GM18907 (cell line): ENCODE data around the gene CISD1.
A peak's percentile ranks its signal among the peaks of the same experiment; 100 is the strongest.

Experiments
- ATAC-seq: cut with Tn5 transposase; IDR thresholded peaks from one replicate; pipeline ENCODE4 v1.9.1; 2021; ENCODE audit warnings: mild to moderate bottlenecking, moderate library complexity; ENCODE audit not compliant: unreplicated experiment

CISD1 gene

GRCh38 chr10:58305821-58306220, 36.9 kb downstream of the CISD1 start:
- no peak for ATAC-seq

- ATAC-seq: no peak
Measured at GRCh38 chr10:58307676-58308075, 38.7 kb downstream of the CISD1 start.

GRCh38 chr10:58311026-58311425, 42.1 kb downstream of the CISD1 start:
- no peak for ATAC-seq

- ATAC-seq: no peak
Measured at GRCh38 chr10:58316874-58317273, 47.9 kb downstream of the CISD1 start.

GRCh38 chr10:58318346-58318745, 49.4 kb downstream of the CISD1 start:
- no peak for ATAC-seq

- ATAC-seq: no peak
Measured at GRCh38 chr10:58319599-58319998, 50.6 kb downstream of the CISD1 start.

GRCh38 chr10:58320351-58321049, 51.5 kb downstream of the CISD1 start:
- ATAC-seq: no peak

- peak; percentile 92 for ATAC-seq
Measured at GRCh38 chr10:58322072-58322834, 53.3 kb downstream of the CISD1 start.

- peak; percentile 39 for ATAC-seq
Measured at GRCh38 chr10:58322835-58323209, 53.9 kb downstream of the CISD1 start.

- ATAC-seq: no peak
Measured at GRCh38 chr10:58326967-58327381, 58.0 kb downstream of the CISD1 start.

GRCh38 chr10:58328233-58328632, 59.3 kb downstream of the CISD1 start:
- no peak for ATAC-seq

- no peak for ATAC-seq
Measured at GRCh38 chr10:58330431-58330830, 61.5 kb downstream of the CISD1 start.

GRCh38 chr10:58331646-58332045, 62.7 kb downstream of the CISD1 start:
- ATAC-seq: no peak

- ATAC-seq: peak; percentile 99
Measured at GRCh38 chr10:58334817-58335305, 65.9 kb downstream of the CISD1 start, which contains the start of gene UBE2D1. TSS of gene UBE2D1 (plus strand) at chr10:58335006. CDS start at chr10:58335202, 196 bp downstream.

GRCh38 chr10:58335306-58336005, 66.5 kb downstream of the CISD1 start:
- ATAC-seq: peak; percentile 54

- no peak for ATAC-seq
Measured at GRCh38 chr10:58336242-58336641, 67.3 kb downstream of the CISD1 start.
